GM12878 (cell line): ENCODE measurements around the gene SIK1. TPM values are rescaled to one million over a fixed set of nuclear protein-coding genes. Genes with fewer than 3 reads are reported as not detected.

Source experiments
- ATAC-seq: fragments of 200-7000 bp; cut with Tn5 transposase; 3 replicates; pipeline ENCODE4 v1.9.1; 2020; ENCODE audit warnings: mild to moderate bottlenecking, moderate library complexity
- BruUV-seq: library from RNA; stranded (reverse); fragments of 400-500 nt; replicated peaks from 2 replicates; lab custom pipeline; 2021; lab: Mats Ljungman, UMichigan
- CTCF ChIA-PET: fragments of 300-600 bp; sonication (Branson Sonifier 250); formaldehyde crosslinking; extraction: SDS; loops from one replicate; lab custom pipeline; 2021; ENCODE audit warnings: inconsistent platforms; lab: Yijun Ruan, JAX
- POLR2A ChIA-PET: fragments of 350-600 bp; formaldehyde crosslinking; extraction: SDS; loops from one replicate; lab custom pipeline; 2021; ENCODE audit warnings: inconsistent platforms; lab: Charles Lee
- RAD21 ChIA-PET: fragments of 300-600 bp; sonication (Branson Sonifier 250); formaldehyde crosslinking; loops from one replicate; lab custom pipeline; 2023; ENCODE audit warnings: antibody characterized with exemption; ENCODE audit not compliant: unreplicated experiment; lab: Charles Lee
- SMC1A ChIA-PET: fragments of 300-600 bp; sonication (Branson Sonifier 250); formaldehyde crosslinking; loops from one replicate; lab custom pipeline; 2023; ENCODE audit not compliant: unreplicated experiment, uncharacterized antibody; lab: Charles Lee
- DNase-seq: peaks from one replicate; pipeline ENCODE4 v3.0.0-alpha.2; 2011; ENCODE audit warnings: low read depth, low spot score
- FAIRE-seq: peaks from 3 replicates; lab custom pipeline; 2011; peaks lifted over from hg19 to GRCh38; lab: Jason Lieb, UNC
- H2AFZ ChIP-seq: 2 replicates; pipeline ENCODE4 v1.6.0; 2011; ENCODE audit warnings: low read depth, low read length, control low read depth; ENCODE audit not compliant: control insufficient read depth
- H3K27ac ChIP-seq: 2 replicates; pipeline ENCODE4 v1.5.1; 2011; ENCODE audit warnings: control low read depth; ENCODE audit not compliant: control insufficient read depth, insufficient read depth
- H3K27me3 ChIP-seq, 2 experiments: replicated peaks in 1 of 2; 2 replicates each; pipeline versions ENCODE4 v1.6.0 to v1.6.1; 2011; ENCODE audit warnings: low read length in 1 of 2; ENCODE audit not compliant: control insufficient read depth in 2 of 2, insufficient read depth in 2 of 2
- H3K36me3 ChIP-seq, 2 experiments: 2 replicates each; pipeline ENCODE4 v1.5.1; 2011; ENCODE audit warnings: low read length in 1 of 2; ENCODE audit not compliant: control insufficient read depth in 2 of 2, insufficient read depth in 2 of 2
- H3K4me1 ChIP-seq: 2 replicates; pipeline ENCODE4 v1.6.1; 2011; ENCODE audit warnings: mild to moderate bottlenecking, low read length, moderate library complexity, mixed read lengths; ENCODE audit not compliant: control insufficient read depth, insufficient read depth
- H3K4me2 ChIP-seq: 2 replicates; pipeline ENCODE4 v1.6.0; 2011; ENCODE audit warnings: control low read depth; ENCODE audit not compliant: control insufficient read depth, insufficient read depth
- H3K4me3 ChIP-seq: fragments of 200-600 bp; sonication (generic); 2 replicates; pipeline ENCODE4 v1.5.1; 2016
- H3K79me2 ChIP-seq: 2 replicates; pipeline ENCODE4 v1.6.0; 2011; ENCODE audit warnings: low read length; ENCODE audit not compliant: control insufficient read depth, insufficient read depth
- H3K9ac ChIP-seq: 2 replicates; pipeline ENCODE4 v1.8.0; 2011; ENCODE audit warnings: low read length, control low read depth, mixed read lengths; ENCODE audit not compliant: control insufficient read depth, insufficient read depth
- H3K9me3 ChIP-seq: replicated peaks from 3 replicates; pipeline ENCODE4 v1.5.1; 2011; ENCODE audit warnings: mild to moderate bottlenecking, low read length; ENCODE audit not compliant: control insufficient read depth, insufficient read depth
- H4K20me1 ChIP-seq: 2 replicates; pipeline ENCODE4 v1.6.0; 2011; ENCODE audit not compliant: control insufficient read depth, insufficient read depth
- BRCA1 ChIP-seq: IDR thresholded peaks from 2 replicates; pipeline ENCODE4 v1.6.1; 2011; ENCODE audit warnings: low read depth, low read length, improper control_type of control experiment
- GABPA ChIP-seq: IDR thresholded peaks from 2 replicates; pipeline ENCODE4 v1.6.1; 2014; ENCODE audit warnings: antibody characterized with exemption, low read depth, mild to moderate bottlenecking, inconsistent platforms
- JUNB ChIP-seq: IDR thresholded peaks from 2 replicates; pipeline ENCODE4 v1.6.1; 2016; ENCODE audit warnings: antibody characterized with exemption, mild to moderate bottlenecking
- MEF2B ChIP-seq: fragments of 450-650 bp; IDR thresholded peaks from 2 replicates; pipeline ENCODE4 v1.6.1; 2018; ENCODE audit warnings: mild to moderate bottlenecking, moderate library complexity; ENCODE audit not compliant: partially characterized antibody, poor library complexity, severe bottlenecking
- NR2C1 ChIP-seq: fragments of 450-650 bp; IDR thresholded peaks from 2 replicates; pipeline ENCODE4 v1.6.1; 2017; ENCODE audit warnings: antibody characterized with exemption, mild to moderate bottlenecking, moderate library complexity
- RAD51 ChIP-seq: fragments of 450-650 bp; IDR thresholded peaks from 2 replicates; pipeline ENCODE4 v1.6.1; 2016; ENCODE audit warnings: moderate library complexity, mild to moderate bottlenecking, inconsistent platforms
- TAF1 ChIP-seq: IDR thresholded peaks from 2 replicates; pipeline ENCODE4 v1.6.1; 2011; ENCODE audit warnings: mild to moderate bottlenecking, low read depth, low read length, borderline replicate concordance
- WGBS: methylation state at CpG from one replicate; pipeline ENCODE4 v1.1.6; 2016; ENCODE audit warnings: low lambda C conversion rate; ENCODE audit not compliant: insufficient replicate concordance, insufficient coverage; ENCODE audit errors: missing lambda C conversion rate; 5-methylcytosine and 5-hydroxymethylcytosine counted together
- in situ Hi-C: fragments of 300-500 bp; cut with MboI; formaldehyde crosslinking; loops from 9 replicates; pipeline ENCODE4 v1.14.3; 2018; ENCODE audit warnings: mixed read lengths
- intact Hi-C: fragments of 100-400 bp; cut with micrococcal nuclease; formaldehyde crosslinking; loops from one replicate; pipeline ENCODE4 v1.14.2; 2022; ENCODE audit not compliant: unreplicated experiment
- polyA plus RNA-seq, 11 experiments: library from polyadenylated mRNA; depleted of rRNA in 4 of 11; unstranded in 6 of 11; stranded (reverse) in 5 of 11; fragments of >200 nt; fragmentation: Nextera tagmentation in 4 of 11; fragmentation: Illumina TruSeq in 1 of 11; extraction: Ambion mirVana in 4 of 11; extraction: Trizol in 1 of 11; gene quantifications; 1 replicate in 1 of 11; 2 replicates in 10 of 11; pipeline versions ENCODE4 v1.2.1 to v1.2.3, GENCODE V29; 2011 to 2016; ENCODE audit warnings: inconsistent platforms in 2 of 11, missing spikeins in 2 of 11, low read depth in 1 of 11
- total RNA-seq, 4 experiments: library from RNA; depleted of rRNA in 3 of 4; stranded (reverse); fragments of >200 nt in 3 of 4; fragmentation: Illumina TruSeq in 1 of 4; extraction: Trizol in 1 of 4; gene quantifications; 2 replicates each; pipeline versions ENCODE4 v1.2.1 to v1.2.3, GENCODE V29; 2013 to 2021
- TF ChIP-seq, protein P1 (sequence below): fragments of 450-650 bp; IDR thresholded peaks from 2 replicates; pipeline ENCODE4 v1.6.1; 2017; ENCODE audit warnings: low read depth, mild to moderate bottlenecking, moderate library complexity
- TF ChIP-seq, protein P2 (sequence below): IDR thresholded peaks from 2 replicates; pipeline ENCODE4 v1.6.1; 2011; ENCODE audit warnings: borderline replicate concordance, low read depth, mild to moderate bottlenecking, moderate library complexity, mixed read lengths, low read length; ENCODE audit not compliant: insufficient read depth; ENCODE audit errors: extremely low read length
- TF ChIP-seq, protein P3 (sequence below): fragments of 450-650 bp; formaldehyde crosslinking; IDR thresholded peaks from 2 replicates; pipeline ENCODE4 v1.4.0; 2020; ENCODE audit warnings: mild to moderate bottlenecking, moderate library complexity
- TF ChIP-seq, protein P4 (sequence below): fragments of 450-650 bp; IDR thresholded peaks from 2 replicates; pipeline ENCODE4 v1.6.1; 2017; ENCODE audit warnings: borderline replicate concordance

The SIK1 gene
- total and polyA plus RNA-seq, 10 of the 15 experiments (the other 5 are each of a cell fraction or from before 2014, with no cell fraction given) = 0.03 to 7.3 (median 2.1) TPM; not detected in 2

DNA sequence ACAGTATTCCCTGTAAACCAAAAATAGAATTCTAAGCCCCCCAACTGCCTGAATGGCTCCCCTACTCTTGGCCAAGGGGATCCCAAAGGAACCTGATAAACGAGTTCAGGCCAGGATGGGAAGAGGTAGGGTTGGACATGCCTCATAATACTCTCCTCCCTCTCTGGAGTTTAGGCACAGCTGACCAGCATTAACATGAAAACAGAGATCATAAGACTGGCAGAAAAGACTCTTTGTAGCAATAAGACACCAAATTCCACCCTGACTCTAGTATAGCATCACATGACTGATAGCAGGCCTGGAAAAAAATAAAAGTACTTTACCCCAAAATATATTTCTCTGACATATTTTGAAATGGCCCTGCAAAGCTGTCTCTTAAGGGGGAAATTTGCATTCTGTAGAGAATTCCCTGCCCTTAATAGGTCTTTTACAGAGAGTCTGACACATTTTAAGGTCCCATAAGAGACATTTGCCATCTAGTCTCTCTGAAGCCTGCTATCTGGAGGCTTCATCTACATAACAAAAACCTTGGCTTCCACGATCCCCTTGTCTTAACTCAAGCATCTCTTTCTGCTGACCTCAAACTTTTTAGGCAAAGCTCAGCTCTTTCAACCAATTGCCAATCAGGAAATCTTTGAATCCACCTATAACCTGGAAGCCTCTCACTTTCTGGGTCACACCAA, 55.9 kb downstream of the SIK1 start (continued):
- no peak for TF ChIP-seq GABPA
- TF ChIP-seq, protein P1, sequence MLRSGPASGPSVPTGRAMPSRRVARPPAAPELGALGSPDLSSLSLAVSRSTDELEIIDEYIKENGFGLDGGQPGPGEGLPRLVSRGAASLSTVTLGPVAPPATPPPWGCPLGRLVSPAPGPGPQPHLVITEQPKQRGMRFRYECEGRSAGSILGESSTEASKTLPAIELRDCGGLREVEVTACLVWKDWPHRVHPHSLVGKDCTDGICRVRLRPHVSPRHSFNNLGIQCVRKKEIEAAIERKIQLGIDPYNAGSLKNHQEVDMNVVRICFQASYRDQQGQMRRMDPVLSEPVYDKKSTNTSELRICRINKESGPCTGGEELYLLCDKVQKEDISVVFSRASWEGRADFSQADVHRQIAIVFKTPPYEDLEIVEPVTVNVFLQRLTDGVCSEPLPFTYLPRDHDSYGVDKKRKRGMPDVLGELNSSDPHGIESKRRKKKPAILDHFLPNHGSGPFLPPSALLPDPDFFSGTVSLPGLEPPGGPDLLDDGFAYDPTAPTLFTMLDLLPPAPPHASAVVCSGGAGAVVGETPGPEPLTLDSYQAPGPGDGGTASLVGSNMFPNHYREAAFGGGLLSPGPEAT = no peak
- TF ChIP-seq, all 136 proteins: peak for 0

DNA sequence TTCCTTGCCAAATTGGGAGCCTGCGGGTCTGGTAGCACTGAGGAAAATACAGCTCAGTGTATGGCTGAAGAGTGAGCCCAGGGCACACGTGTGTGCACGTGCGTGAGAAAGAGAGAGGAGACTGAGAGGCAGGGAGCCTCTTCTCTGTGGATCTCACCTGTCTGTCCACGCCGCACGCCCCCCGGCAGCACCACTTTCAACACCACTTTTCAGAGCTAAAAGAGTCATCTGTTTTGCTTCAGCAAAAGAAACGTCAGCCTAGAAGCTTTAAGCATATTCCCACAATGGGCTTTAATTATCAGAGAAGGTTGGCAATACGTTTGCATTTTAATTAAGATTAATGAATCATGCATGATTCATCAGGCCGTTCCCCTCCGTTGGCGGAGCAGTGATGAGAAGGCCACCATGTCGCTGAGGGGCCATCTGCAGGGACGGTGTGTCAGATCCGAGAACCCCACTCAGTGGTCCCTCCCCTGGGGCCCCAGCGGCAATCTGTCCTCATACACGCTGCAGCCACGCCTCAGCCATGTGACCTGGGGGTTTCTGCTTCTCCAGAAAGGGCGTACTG, 56.8 kb downstream of the SIK1 start:
- H4K20me1 ChIP-seq = no peaks in the 10 kb centered on the region
- H3K27me3 ChIP-seq = no peaks in the 10 kb centered on the region; a peak in 1 of 4 replicates
- DNase-seq = no peak
- TF ChIP-seq RAD51 (0 out of 2 replicates have a peak, but pooled peaks have one; percentile 18), MEF2B (peak; percentile 34), TAF1 (no peak), JUNB (no peak), NR2C1 (no peak), BRCA1 (no peak)
- TF ChIP-seq, protein P2, sequence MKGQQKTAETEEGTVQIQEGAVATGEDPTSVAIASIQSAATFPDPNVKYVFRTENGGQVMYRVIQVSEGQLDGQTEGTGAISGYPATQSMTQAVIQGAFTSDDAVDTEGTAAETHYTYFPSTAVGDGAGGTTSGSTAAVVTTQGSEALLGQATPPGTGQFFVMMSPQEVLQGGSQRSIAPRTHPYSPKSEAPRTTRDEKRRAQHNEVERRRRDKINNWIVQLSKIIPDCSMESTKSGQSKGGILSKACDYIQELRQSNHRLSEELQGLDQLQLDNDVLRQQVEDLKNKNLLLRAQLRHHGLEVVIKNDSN = peak; percentile 27
- TF ChIP-seq, protein P3, sequence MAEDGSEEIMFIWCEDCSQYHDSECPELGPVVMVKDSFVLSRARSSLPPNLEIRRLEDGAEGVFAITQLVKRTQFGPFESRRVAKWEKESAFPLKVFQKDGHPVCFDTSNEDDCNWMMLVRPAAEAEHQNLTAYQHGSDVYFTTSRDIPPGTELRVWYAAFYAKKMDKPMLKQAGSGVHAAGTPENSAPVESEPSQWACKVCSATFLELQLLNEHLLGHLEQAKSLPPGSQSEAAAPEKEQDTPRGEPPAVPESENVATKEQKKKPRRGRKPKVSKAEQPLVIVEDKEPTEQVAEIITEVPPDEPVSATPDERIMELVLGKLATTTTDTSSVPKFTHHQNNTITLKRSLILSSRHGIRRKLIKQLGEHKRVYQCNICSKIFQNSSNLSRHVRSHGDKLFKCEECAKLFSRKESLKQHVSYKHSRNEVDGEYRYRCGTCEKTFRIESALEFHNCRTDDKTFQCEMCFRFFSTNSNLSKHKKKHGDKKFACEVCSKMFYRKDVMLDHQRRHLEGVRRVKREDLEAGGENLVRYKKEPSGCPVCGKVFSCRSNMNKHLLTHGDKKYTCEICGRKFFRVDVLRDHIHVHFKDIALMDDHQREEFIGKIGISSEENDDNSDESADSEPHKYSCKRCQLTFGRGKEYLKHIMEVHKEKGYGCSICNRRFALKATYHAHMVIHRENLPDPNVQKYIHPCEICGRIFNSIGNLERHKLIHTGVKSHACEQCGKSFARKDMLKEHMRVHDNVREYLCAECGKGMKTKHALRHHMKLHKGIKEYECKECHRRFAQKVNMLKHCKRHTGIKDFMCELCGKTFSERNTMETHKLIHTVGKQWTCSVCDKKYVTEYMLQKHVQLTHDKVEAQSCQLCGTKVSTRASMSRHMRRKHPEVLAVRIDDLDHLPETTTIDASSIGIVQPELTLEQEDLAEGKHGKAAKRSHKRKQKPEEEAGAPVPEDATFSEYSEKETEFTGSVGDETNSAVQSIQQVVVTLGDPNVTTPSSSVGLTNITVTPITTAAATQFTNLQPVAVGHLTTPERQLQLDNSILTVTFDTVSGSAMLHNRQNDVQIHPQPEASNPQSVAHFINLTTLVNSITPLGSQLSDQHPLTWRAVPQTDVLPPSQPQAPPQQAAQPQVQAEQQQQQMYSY (CRISPR knock-in tag) = no peak
- TF ChIP-seq, protein P4, sequence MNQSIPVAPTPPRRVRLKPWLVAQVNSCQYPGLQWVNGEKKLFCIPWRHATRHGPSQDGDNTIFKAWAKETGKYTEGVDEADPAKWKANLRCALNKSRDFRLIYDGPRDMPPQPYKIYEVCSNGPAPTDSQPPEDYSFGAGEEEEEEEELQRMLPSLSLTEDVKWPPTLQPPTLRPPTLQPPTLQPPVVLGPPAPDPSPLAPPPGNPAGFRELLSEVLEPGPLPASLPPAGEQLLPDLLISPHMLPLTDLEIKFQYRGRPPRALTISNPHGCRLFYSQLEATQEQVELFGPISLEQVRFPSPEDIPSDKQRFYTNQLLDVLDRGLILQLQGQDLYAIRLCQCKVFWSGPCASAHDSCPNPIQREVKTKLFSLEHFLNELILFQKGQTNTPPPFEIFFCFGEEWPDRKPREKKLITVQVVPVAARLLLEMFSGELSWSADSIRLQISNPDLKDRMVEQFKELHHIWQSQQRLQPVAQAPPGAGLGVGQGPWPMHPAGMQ = no peak
- TF ChIP-seq, all 136 proteins: peak for 3
- Histone ChIP-seq H2AFZ (no peak overlapping the region), H3K27ac (no peak overlapping the region), H3K79me2 (no peaks in the 10 kb centered on the region), H3K9ac (no peak overlapping the region), H3K4me1 (peaks cover 22% of the 10 kb centered on the region), H3K36me3 (no peaks in the 10 kb centered on the region), H3K4me3 (no peak overlapping the region), H3K4me2 (no peak overlapping the region), H3K9me3 (no peaks in the 10 kb centered on the region)
- ATAC-seq (peak; percentile 44), FAIRE-seq (no peak)
- BruUV-seq = no TSS peak
- in situ Hi-C loops (no loop called here), intact Hi-C loops (no loop called here)
- SMC1A ChIA-PET = interaction anchor here (1.4 kb wide), 1 partner anchor 16 kb away, joined by 5 read pairs; no protein-coding TSS in a partner anchor
- CTCF ChIA-PET = interaction anchor here (3.1 kb wide), 1 partner anchor 14 kb away, joined by 12 read pairs; no protein-coding TSS in a partner anchor
- POLR2A ChIA-PET = interaction anchor here (1.2 to 2.1 kb wide), 3 partner anchors 14 to 18 kb away, joined by 3 to 6 read pairs (median 5); no protein-coding TSS in a partner anchor
- RAD21 ChIA-PET = no interaction called here
- 15% methylated on average over 20 of the region's 20 CpGs for WGBS
